Stimulated activated CD8-positive, alpha-beta memory T cell treated with anti-CD3 and anti-CD28 coated beads, Interleukin-15, amount 100 ng/mL, for 48 hours (primary cell): ENCODE data around the gene TRPC1.
"Not testable (repeated sequence)": the region's sequence is repeated elsewhere in the genome, so short reads cannot be mapped to it uniquely, and the experiment has no call there.

ENCODE experiments used
- DNase-seq, 2 donors: peaks; one replicate each; pipeline ENCODE4 v3.0.0-alpha.2; 2020; ENCODE audit warnings: low read depth in 2 of 2

Gene TRPC1

DNA sequence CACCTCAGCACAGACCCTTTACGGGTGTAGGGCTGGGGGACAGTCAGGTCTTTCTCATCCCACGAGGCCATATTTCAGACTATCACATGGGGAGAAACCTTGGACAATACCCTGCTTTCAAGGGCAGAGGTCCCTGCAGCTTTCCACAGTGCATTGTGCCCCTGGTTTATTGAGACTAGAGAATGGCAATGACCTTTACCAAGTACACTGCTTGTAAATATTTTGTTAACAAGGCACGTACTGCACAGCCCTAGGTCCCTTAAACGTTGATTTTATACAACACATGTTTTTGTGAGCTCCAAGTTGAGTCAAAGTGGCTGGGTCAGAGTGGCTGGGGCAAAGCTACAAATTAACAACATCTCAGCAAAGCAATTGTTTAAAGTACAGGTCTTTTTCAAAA, 28.8 kb downstream of the TRPC1 start:
- not testable (repeated sequence) for DNase-seq

DNA sequence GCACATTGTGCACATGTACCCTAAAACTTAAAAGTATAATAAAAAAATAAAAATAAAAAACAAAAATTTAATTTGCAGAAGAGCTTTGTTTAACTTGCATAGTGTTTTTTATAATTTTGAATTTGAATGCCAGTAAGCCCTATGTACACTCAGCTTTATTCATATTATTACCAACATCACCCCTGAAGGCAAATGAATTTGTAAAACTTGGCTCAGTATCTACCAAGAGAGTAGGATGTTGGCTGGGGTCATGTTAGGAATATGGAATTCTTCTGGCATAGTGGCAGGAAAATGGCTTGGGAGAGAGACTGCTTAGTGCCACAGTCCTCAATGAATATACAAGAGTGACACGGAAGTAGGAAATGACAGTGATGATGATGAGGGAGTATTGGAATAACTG, 30.7 kb downstream of the TRPC1 start:
- DNase-seq, result no peak

DNA sequence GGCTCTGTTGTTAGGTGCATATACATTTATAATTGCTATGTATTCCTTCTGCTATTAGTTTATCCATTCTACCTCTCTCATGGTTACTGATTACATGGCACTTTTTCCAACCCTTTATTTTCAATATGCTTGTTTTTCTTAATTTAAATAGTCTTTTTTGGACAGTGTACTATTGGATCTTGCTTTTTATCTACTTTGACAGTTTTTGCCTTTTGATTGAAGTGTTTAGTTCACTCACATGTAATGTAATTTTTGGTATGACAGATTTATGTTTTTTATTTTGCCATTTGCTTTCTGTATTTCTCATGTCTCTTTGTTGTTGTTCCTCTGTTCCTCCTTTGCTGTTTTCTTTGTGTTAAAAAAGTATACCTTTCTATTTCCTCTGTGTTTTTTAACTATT, 44.5 kb downstream of the TRPC1 start:
- DNase-seq, result no peak

DNA sequence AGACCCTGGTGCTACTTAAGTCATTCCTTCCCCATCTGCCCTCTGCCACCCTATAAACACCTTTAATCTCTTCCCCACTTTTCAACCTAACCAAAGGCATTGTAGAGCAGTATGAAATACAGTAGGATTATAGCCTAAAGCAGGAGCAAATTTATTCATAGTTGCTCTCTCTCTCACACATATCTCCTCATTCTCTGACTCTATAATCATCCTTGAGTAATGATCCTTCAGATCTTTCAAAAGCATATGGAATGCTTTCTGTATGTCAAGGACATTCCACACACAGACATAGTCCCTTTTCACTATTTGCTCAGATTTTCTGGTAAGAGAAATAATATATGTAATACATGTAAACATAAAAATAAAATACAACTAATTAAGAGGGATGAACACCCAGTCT, 54.1 kb downstream of the TRPC1 start:
- no peak for DNase-seq

DNA sequence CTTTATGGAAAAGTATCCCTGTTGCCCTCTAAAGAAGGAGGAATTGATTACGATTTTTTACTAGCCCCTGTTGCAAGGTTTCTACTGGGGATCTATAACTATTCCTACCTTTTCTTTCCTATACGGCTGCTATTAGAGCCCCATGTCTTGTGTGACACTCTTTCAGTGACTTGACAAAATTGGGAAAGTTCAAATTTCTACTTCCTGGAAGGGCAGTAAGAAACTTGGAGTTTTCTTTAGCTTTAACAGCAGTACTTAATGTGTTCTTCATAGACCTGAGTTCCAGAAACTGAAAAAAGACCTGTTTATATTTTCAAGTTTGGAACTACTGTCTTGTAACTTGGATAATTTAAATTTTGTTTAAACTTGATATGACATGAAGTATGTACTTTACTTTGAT, 54.7 kb downstream of the TRPC1 start:
- DNase-seq, result no peak

DNA sequence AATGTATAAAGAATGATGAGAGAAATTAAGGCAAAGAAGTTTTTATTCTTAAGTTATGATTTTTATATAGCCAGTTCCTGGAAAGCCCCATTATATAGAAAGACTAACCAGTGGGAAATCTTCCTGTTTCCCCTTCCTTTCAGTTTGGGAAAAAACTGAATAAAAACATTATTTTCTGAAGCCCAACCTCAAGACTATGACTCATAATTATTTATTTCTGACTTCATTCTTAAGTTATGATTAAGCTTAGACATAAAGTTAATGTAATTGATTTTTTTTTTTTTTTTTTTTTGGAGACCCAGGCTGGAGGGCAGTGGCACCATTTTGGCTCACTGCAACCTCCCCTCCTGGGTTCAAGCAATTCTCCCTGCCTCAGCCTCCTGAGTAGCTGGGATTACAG, 55.8 kb downstream of the TRPC1 start:
- no peak for DNase-seq

DNA sequence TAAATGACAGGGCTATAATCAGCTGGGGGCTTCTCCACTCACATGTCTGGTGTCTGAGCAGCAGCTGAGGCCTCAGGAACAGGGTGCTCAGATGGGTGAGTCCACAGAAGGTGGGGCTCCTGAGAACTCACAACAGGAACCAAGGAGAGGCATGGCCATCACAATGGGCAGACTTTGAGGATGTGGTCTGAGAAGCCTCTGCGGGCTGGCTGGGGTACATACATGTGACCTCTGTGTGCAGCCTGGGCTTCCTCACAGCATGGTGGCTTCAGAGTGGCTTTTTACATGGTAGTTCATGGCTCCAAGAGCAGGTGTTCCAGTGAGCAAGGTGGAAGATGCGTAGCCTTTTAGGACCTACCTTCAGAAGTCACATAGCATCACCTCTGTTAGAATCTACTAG, 58.8 kb downstream of the TRPC1 start:
- DNase-seq, result no peak

DNA sequence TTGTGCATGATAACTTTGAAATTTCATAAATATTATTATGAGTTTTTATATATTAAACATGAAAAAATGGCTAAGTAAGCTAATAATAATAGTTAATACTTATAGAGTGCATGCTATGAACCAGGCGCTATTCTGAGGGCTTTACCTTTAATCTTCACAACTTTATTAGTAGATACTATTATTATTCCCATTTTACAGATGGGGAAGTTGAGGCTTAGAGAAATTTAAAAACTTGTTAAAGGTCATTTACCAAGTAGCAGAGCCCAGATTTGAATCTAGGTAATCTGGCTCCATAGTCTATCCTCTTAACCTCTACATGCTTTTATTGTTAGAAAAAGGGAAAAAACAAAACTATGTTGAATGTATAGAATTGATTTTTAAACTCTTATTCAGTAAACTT, 60.4 kb downstream of the TRPC1 start:
- DNase-seq, result no peak

DNA sequence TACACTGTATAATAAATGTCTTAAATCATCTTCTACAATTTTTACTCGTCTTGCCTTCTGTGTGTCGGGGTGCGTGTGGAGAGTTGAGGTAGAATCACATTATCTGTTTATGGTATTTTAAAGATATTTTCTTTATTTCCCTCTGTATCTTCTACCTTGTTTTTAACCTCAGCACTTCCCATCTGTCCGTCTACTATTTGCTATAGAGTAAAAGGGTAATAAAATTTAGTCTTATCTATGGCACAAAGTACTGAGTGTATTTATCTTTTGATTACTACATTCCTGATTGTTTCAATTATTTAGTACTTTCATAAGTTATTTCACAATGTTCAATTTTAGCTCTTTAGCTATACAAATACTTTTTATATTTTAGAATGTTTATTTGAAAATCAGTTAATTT, 62.2 kb downstream of the TRPC1 start:
- DNase-seq, result no peak

DNA sequence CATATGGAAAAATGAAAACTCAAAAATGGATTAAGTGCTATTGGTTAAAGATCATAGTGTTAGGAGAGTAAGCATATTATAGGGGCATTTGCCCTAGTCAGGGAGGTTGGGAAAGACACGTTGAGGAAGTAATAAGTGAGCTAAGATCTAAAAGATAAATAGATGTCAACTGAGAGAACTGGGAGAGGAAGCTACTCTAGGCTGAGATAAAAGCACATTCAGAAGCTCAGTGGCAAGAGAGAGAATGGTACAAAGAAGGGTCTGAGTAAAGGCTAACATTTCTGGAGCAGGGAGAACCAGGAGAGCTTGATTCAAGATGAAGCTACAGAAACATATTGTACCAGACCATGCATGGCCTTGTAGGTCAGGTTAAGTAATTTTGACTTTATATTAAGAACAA, 63.9 kb downstream of the TRPC1 start:
- DNase-seq, result no peak

DNA sequence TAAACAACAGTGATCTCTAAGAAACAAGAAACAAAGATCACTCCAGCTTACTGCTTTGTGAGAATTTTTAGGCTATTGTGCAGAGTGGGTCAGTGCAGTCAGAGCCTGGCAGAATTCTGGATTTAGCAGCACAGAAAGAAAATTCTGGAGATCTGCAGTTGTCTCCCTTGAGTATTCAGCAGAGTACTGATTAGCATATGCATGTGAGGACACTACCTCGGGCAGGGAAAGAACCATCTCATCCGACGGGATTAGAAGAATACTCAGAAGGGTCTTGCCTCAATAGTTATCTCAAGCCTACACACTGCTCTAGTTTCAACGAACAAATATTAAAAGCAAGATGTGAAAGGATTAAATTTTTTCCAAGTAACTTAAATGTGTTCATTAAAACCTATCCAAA, 70.7 kb downstream of the TRPC1 start:
- no peak for DNase-seq

DNA sequence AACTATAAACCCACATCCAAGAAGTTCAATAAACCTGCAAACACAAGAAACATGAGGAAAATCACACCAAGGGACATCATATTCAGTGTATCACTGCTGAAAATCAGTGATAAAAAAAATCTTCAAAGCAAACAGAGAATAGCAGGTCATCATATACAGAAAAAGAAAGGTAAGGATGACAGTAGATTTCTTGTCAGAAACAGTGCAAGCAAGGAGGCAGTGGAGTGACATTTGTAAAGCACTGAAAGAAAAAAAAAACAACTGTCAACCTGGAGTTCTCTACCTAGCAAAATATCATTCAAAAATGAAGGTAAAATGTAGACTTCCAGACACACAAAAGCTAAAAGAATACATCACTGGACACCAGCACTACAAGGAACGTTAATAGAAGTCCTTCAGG, 71.5 kb downstream of the TRPC1 start:
- no peak for DNase-seq

DNA sequence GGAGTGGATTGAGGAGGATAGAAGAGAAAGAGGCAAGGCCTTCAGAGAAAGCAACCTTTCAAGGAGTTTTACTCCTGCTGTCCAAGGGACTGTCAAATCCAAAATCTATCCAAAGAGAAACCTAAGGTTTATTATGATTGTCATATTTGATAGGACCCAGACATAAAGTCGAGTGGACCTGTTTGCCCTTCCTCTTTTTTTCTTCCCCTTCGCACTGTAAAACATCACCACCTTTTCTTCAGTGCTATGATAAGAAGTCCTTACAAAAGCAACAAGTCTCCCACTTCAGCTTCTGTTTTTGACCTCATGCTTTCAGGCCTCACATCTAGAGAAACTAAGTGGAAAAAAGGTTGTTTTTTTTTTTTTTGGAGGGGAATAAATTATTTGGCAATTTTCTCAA, 73.0 kb downstream of the TRPC1 start:
- no peak for DNase-seq

DNA sequence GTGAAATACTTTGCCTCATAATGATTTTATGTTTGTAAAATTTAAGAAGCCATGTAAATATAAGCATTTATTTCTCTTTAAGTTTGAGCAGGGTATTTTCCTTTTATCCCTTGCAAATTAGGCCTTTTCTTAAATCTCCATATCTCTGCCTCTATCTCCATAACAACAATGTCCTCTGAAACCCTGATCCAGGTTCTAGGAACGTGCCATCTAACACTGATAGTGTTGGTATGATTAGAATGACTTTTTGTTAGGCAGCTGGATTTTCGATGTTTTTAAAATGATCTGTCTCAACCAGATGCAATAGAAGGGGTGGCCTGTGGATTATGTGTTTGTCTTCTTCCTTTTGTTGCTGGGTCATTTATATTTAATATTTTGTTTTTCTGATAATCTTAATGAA, 77.9 kb downstream of the TRPC1 start:
- DNase-seq, result no peak

DNA sequence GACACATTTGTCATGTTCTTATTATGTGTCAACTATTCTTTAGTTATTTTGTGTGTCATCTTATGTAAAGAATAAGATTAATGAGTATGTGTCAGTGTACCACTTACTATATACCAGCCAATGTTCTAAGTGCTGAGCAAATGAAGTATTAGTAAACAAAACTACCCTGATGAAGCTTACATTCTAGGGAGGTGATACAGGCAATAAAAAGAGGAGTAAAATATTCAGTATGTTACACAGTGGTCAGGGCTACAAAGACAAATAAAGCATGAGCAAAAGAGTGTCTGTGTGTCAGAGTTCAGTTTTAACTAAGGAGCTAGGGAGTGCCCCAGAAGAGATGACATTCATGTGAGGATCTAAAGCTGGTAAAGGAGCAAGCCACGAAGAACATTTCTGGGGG, 79.1 kb downstream of the TRPC1 start:
- DNase-seq, result no peak

DNA sequence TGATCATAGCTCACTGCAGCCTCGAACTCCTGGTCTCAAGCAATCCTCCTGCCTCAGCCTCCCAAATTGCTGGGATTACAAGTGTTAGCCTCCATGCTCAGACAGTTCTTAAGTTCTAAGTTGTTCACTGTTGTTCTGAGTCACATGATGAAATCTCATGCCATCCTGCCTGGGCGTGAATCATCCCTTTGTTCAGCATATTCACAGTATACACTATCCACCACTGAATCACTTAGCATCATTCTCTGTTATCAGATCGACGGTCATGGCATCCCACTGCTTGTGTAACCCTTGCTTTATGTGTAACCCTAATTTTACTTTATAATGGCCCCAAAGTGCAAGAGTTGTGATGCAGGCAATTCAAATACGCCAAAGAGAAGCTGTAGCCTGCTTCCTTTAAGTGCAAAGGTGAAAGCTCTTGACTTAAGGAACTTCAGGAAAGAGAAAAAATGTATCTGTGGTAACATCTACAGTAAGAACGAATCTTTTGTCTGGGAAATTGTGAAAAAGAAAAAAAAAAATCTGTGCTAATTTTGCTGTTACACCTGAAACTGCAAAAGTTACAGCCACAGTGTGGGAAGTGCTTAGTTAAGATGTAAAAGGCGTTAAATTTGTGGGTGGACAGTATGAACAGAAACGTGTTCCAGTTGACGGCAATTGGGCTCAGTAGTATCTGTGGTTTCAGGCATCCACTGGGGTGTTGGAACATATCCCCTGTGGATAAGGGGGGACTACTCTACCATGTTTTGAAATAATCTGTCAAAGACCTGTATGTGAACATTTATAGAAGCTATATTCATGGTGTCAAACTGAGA, 84.5 kb downstream of the TRPC1 start:
- no peak for DNase-seq

DNA sequence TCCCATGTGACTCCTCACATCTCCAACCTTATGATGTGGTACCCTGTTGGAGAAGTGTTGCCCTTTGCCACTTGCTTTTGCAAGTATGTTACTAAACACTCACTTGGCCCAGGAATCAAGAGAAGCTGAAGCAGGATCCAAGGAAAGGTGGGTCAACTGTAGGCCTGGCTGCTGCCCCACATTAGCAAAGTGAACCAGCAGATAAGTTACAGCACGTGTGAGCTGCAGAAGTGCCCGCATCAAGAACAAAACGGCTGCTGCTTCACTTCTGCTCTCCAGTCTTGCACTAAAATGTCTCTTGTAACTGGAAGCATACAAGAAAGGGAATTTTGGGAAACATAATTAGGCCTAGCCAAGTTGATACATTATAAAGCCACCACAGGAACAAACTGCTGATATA, 85.4 kb downstream of the TRPC1 start:
- DNase-seq, result no peak

DNA sequence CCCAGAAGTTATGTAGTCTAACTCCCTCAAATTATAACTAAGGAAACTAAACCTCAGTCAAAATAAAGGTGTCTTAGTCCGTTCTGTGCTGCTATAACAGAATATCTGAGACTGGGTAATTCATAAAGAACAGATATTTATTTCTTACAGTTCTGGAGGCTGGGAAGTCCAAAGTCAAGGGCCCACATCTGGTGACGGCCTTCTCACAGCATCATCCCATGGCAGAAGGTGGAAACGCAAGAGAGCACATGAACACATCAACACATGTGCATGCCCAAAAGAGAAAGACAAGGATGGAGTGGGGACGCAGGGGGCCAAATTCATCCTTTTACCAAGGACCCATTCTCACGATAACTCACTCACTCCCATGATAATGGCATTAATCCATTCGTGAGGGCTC, 92.0 kb downstream of the TRPC1 start:
- DNase-seq, result no peak

DNA sequence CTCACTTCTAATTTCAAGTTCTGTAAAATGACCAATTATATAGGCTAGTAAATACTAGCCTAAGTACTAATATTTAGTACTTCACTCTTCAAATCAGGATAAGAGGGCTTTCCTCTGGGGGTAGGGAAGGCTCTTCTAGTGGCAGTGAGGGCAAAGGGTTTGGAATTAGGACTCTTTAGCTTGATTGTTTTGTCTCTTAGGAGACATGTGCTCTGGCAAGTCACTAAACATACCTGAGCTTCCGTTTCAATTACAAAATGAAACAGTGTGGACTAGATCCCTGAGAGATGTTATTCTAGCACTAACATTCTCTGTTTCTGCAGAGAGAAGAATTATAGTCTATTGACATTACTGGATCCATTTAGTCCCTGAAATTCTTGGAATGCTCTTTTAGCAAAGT, 93.5 kb downstream of the TRPC1 start:
- no peak for DNase-seq

DNA sequence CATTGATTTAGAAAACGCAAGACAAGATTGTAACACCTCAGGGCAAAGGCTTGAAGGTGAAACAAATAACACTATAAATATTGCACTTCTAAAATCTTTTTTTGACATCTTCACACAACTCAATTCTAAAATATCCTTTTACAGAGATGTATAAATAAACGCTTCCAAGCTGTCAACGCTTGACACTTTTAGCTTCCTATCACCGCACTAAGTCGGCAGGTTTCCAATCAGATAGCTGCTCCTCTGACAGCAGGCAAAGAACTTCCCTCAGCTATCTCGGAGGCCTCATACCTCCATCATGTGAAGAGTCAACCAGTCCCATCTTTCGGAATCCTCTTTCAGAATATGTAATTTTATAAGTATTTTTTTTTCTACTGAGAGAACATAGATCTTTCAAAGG, 94.1 kb downstream of the TRPC1 start:
- DNase-seq, result no peak

DNA sequence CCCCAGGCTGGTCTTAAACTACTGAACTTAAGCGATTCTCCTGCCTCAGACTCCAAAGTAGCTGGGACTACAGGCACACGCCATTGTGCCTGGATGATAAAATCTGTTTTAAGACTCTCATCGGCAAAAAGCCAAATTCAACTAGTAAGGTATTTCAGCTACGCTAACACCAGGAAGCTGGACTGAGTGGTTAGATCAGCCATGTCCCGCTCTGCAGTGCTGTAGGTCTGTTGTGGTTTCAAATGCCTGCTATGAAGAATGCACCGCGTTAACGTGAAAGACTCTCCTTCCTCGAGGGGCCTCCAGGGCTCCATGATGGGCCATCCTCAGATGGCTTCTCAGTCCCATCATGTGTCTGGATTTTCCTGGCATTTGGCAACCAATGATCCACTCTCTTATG, 94.8 kb downstream of the TRPC1 start:
- no peak for DNase-seq

DNA sequence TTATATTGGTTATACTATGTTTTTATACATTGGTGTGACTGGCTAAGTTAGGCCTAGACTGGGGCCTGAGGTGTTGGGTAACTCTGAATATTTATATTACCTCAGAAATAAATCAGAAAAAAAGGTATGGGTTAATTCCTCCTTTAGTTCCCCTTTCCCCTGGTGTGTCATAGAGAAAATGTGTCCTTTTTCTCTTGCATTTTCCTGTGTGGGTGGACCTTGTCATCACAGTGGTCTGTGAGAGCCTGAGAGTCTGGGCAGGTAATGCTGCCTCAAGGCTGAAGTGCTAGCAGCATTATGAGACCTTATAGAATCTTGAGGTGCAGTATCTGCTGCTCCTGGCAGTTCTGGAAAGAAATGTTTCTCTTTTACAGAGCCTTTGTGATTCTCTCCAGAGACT, 95.3 kb downstream of the TRPC1 start:
- DNase-seq, result no peak

DNA sequence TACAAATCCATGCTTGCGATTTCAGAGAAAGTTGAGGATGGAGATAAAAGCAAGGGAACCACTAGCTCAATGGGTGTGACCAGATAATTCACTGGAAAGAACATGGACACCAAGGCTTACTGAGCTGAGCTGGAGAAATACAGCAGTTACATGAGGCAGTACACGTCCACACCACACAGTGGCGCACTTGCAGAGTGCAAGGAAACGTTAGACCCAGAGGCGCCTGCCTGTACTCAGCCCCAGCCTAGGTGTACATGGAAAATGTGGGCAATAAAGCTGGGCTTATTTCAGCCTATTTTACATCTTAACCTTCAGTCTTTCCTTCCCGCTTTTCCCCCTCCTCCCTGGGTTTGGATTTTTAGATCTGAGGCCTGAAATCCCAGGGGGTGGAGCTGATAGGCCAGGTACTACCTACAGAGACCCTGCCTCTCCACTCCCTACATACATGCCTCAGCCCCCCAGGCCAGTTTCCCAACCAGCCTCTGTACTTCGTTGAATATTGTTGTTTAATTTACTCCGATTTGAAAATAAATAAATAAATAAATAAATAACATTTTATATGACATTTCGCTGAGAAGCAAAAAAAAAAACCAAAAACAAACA, 105.0 kb downstream of the TRPC1 start:
- peak; percentile 47 to 50 for DNase-seq

DNA sequence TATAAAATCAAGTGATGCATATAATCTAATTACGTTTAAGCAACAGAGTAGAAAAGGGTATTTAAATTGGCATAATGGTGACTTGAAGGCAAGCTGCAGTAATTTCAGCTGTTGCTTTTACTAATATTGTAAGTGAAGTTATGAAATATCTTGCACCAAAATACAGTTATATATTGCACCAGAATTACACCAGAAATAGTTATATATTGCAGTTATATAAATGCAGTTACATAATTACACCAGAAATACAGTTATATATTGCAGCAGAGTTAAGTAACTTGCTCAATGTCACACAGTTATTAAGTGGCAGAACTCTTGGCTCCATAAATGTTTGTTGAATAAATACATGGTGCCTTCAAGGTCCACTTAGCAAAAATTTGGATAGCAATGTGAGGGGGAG, 113.7 kb downstream of the TRPC1 start:
- no peak for DNase-seq
